Pancreas (tissue), 10 donors: ENCODE results near the gene CD83. TPM values are rescaled to one million over a fixed set of nuclear protein-coding genes. Genes with fewer than 3 reads are reported as not detected.

Source experiments
- ATAC-seq, 4 donors: fragments of 200-7000 bp; cut with Tn5 transposase; one replicate each; pipeline versions ENCODE4 v1.8.0 to v1.9.1; 2020; ENCODE audit warnings: mild to moderate bottlenecking in 4 of 4, moderate library complexity in 4 of 4
- DNase-seq, 6 donors: peaks; one replicate each; pipeline ENCODE4 v3.0.0-alpha.2; 2020
- FAIRE-seq: peaks from 2 replicates; lab custom pipeline; 2012; peaks lifted over from hg19 to GRCh38; lab: Jason Lieb, UNC
- H3K27ac ChIP-seq, 4 donors: fragments of 200-600 bp; sonication (generic); 1 replicate in 3 of 4; 2 replicates in 1 of 4; pipeline versions ENCODE4 v1.5.0 to v1.8.0; 2020
- H3K27me3 ChIP-seq, 4 donors: fragments of 200-600 bp; one replicate each; pipeline ENCODE4 v1.8.0; 2021
- H3K36me3 ChIP-seq, 3 donors: fragments of 200-600 bp; sonication (generic) in 1 of 3; one replicate each; pipeline versions ENCODE4 v1.5.0 to v1.8.0; 2020 to 2021
- H3K4me1 ChIP-seq, 3 donors: fragments of 200-600 bp; one replicate each; pipeline ENCODE4 v1.8.0; 2021
- H3K4me3 ChIP-seq, 4 donors: fragments of 200-600 bp; sonication (generic) in 2 of 4; one replicate each; pipeline versions ENCODE4 v1.5.0 to v1.8.0; 2020 to 2021
- H3K9me3 ChIP-seq, 4 donors: fragments of 200-600 bp; one replicate each; pipeline ENCODE4 v1.8.0; 2021
- CTCF ChIP-seq, 4 donors: fragments of 200-600 bp; sonication (generic) in 3 of 4; IDR thresholded peaks; one replicate each; pipeline versions ENCODE4 v1.5.0 to v1.8.0; 2021; ENCODE audit warnings: antibody characterized with exemption in 4 of 4
- WGBS, 2 donors: extraction: QIAGEN DNeasy Blood & Tissue Kit; methylation state at CpG; one replicate each; pipeline ENCODE4 v1.1.7; 2013; 5-methylcytosine and 5-hydroxymethylcytosine counted together
- intact Hi-C, 3 donors: fragments of 100-400 bp; cut with DNase I; formaldehyde crosslinking; loops; one replicate each; pipeline versions ENCODE4 v1.11.1 to v1.14.2; 2022
- polyA plus RNA-seq, 2 donors: library from polyadenylated mRNA; stranded (reverse); fragments of 200-250 nt; gene quantifications; one replicate each; pipeline ENCODE4 v1.2.3, GENCODE V29; 2013
- total RNA-seq, 6 donors: library from RNA; stranded (reverse); fragmentation: NEBNext Ultra II Directional in 4 of 6; extraction: Animal tissue kit (Norgen Biotek cat#: 25700) in 4 of 6; gene quantifications; one replicate each; pipeline versions ENCODE4 v1.2.1 to v1.2.4, GENCODE V29; 2021 to 2023
- donor health status: healthy with polysubstance abuse.
- donor health status: DM: no; HTN: no; CAD: no; lungs with moderate emphysema.
- donor health status: DM: no; HTN: no; CAD: no.
- donor health status: control.
- donor health status: control.
- donor health status: Bipolar disorder and iron deficiency.
- donor health status: DM: yes; HTN: yes; CAD: no.
- donor health status: DM: no; HTN: no; CAD: no.
- donor health status: DM: no; HTN: no; CAD: no.
- donor health status: DM: yes; HTN: yes; CAD: no.

Gene CD83
- total and polyA plus RNA-seq, 8 donors, result 0.72 to 5.1 (median 1.3) TPM

- Histone ChIP-seq H3K4me3 (no peak overlapping the region), H3K27me3 (no peaks in the 10 kb centered on the region), H3K36me3 (no peaks in the 10 kb centered on the region), H3K4me1 (no peaks in the 10 kb centered on the region), H3K9me3 (no peaks in the 10 kb centered on the region), H3K27ac (no peak overlapping the region)
- no peak for FAIRE-seq
- ATAC-seq, result no peak
- intact Hi-C loops, result no loop called here
- WGBS, 2 donors, result 93 to 95% methylated on average over 15 of the region's 15 CpGs
- DNase-seq, result no peak
- TF ChIP-seq CTCF (IDR thresholded peaks at IDR 0.05), result no peak
These were observed 13.0 kb downstream of the CD83 start for GRCh38 chr6:14130435-14131075.

GRCh38 chr6:14131579-14131978 lies 14.0 kb downstream of the CD83 start:
- ATAC-seq (no peak), DNase-seq (no peak), FAIRE-seq (no peak)
- Histone ChIP-seq H3K4me3 (no peak overlapping the region), H3K36me3 (no peaks in the 10 kb centered on the region), H3K9me3 (no peaks in the 10 kb centered on the region), H3K27me3 (no peaks in the 10 kb centered on the region), H3K27ac (no peak overlapping the region), H3K4me1 (no peaks in the 10 kb centered on the region)
- WGBS, 2 donors, result 87 to 89% methylated on average over 7 of the region's 7 CpGs
- TF ChIP-seq CTCF (IDR thresholded peaks at IDR 0.05), result no peak
- intact Hi-C loops, result no loop called here

GRCh38 chr6:14132244-14132920 lies 14.8 kb downstream of the CD83 start:
- Histone ChIP-seq H3K27ac (no peak overlapping the region), H3K9me3 (no peaks in the 10 kb centered on the region), H3K36me3 (no peaks in the 10 kb centered on the region), H3K27me3 (no peaks in the 10 kb centered on the region), H3K4me3 (no peak overlapping the region), H3K4me1 (no peaks in the 10 kb centered on the region)
- no peak for TF ChIP-seq CTCF (IDR thresholded peaks at IDR 0.05)
- DNase-seq (no peak), FAIRE-seq (no peak), ATAC-seq (no peak)
- 76 to 78% methylated on average over 10 of the region's 10 CpGs for WGBS, 2 donors
- intact Hi-C loops, result no loop called here

- H3K27me3 ChIP-seq, result no peaks in the 10 kb centered on the region
- 94% methylated on average over 4 of the region's 4 CpGs for WGBS, 2 donors
- intact Hi-C loops, result no loop called here
- FAIRE-seq, result no peak
- H3K27ac ChIP-seq, result no peak overlapping the region
- TF ChIP-seq CTCF (IDR thresholded peaks at IDR 0.05), result no peak
- ATAC-seq, result no peak
- no peak overlapping the region for H3K4me3 ChIP-seq
- H3K4me1 ChIP-seq, result no peaks in the 10 kb centered on the region
- DNase-seq, result no peak
- no peaks in the 10 kb centered on the region for H3K9me3 ChIP-seq
- no peaks in the 10 kb centered on the region for H3K36me3 ChIP-seq
These were observed 15.3 kb downstream of the CD83 start for GRCh38 chr6:14132921-14133275.
